Panc1 (cell line): Measurements from ENCODE around the gene PSMB9. TPM values are rescaled to one million over a fixed set of nuclear protein-coding genes. Genes with fewer than 3 reads are reported as not detected.

Experiments
- ATAC-seq: fragments of 200-7000 bp; cut with Tn5 transposase; 2 replicates; pipeline ENCODE4 v1.9.1; 2020; ENCODE audit warnings: mild to moderate bottlenecking, moderate library complexity
- BruUV-seq: library from RNA; stranded (reverse); fragments of 400-500 nt; replicated peaks from 2 replicates; lab custom pipeline; 2021; lab: Mats Ljungman, UMichigan
- CTCF ChIA-PET: fragments of 300-600 bp; sonication (Branson Sonifier 250); formaldehyde crosslinking; loops from one replicate; lab custom pipeline; 2022; ENCODE audit warnings: antibody characterized with exemption; lab: Charles Lee
- POLR2A ChIA-PET: fragments of 300-600 bp; sonication (Branson Sonifier 250); formaldehyde crosslinking; loops from one replicate; lab custom pipeline; 2022; ENCODE audit warnings: antibody characterized with exemption; lab: Charles Lee
- DNase-seq: peaks from one replicate; pipeline ENCODE4 v3.0.0-alpha.2; 2010; ENCODE audit warnings: low read depth, low spot score
- H3K27ac ChIP-seq: 2 replicates; pipeline ENCODE4 v1.5.1; 2011; ENCODE audit warnings: mild to moderate bottlenecking, low read length, inconsistent platforms
- H3K27me3 ChIP-seq: fragments of 200-500 bp; sonication (Bioruptor generic); 2 replicates; pipeline ENCODE4 v1.6.0; 2014; ENCODE audit warnings: low read length, inconsistent platforms; ENCODE audit not compliant: control insufficient read depth, insufficient read depth
- H3K36me3 ChIP-seq: fragments of 200-500 bp; sonication (Bioruptor generic); 2 replicates; pipeline ENCODE4 v1.5.1; 2014; ENCODE audit warnings: inconsistent platforms, mild to moderate bottlenecking, low read length, moderate library complexity; ENCODE audit not compliant: control insufficient read depth, insufficient read depth
- H3K4me1 ChIP-seq: 2 replicates; pipeline ENCODE4 v1.5.1; 2011; ENCODE audit warnings: inconsistent platforms, mild to moderate bottlenecking, low read length, moderate library complexity; ENCODE audit not compliant: control insufficient read depth, insufficient read depth
- H3K4me3 ChIP-seq, 2 experiments: 2 replicates each; pipeline ENCODE4 v1.5.1; 2011 to 2012; ENCODE audit warnings: low read depth in 2 of 2, low read length in 2 of 2, mild to moderate bottlenecking in 2 of 2, inconsistent platforms in 1 of 2, moderate library complexity in 1 of 2
- H3K9me3 ChIP-seq: fragments of 200-500 bp; sonication (Bioruptor generic); 2 replicates; pipeline ENCODE4 v1.5.1; 2014; ENCODE audit warnings: low read depth, mild to moderate bottlenecking, inconsistent platforms, low read length, moderate library complexity; ENCODE audit not compliant: control insufficient read depth, insufficient read depth
- POLR2AphosphoS5 ChIP-seq: IDR thresholded peaks from 2 replicates; pipeline ENCODE4 v1.6.1; 2012; ENCODE audit warnings: mild to moderate bottlenecking, low read depth, low read length, moderate library complexity
- REST ChIP-seq, 2 experiments: IDR thresholded peaks; 2 replicates each; pipeline ENCODE4 v1.6.1; 2011 to 2012; ENCODE audit warnings: low read depth in 2 of 2, control low read depth in 1 of 2, low read length in 1 of 2, mild to moderate bottlenecking in 1 of 2, moderate library complexity in 1 of 2; ENCODE audit not compliant: insufficient read depth in 1 of 2
- SIN3A ChIP-seq: IDR thresholded peaks from 2 replicates; pipeline ENCODE4 v1.6.1; 2012; ENCODE audit warnings: low read depth, mild to moderate bottlenecking, low read length, moderate library complexity, borderline replicate concordance; ENCODE audit not compliant: insufficient read depth
- TCF7L2 ChIP-seq: IDR thresholded peaks from 2 replicates; pipeline ENCODE4 v1.6.1; 2011; ENCODE audit warnings: mild to moderate bottlenecking, low read depth, low read length, inconsistent platforms
- in situ Hi-C: cut with HindIII; loops from 2 replicates; pipeline ENCODE4 v1.10.0; 2016; ENCODE audit warnings: low sequenced_read_pairs, low pct_unique_long_range_greater_than_20kb
- intact Hi-C: fragments of 100-400 bp; cut with micrococcal nuclease; formaldehyde crosslinking; loops from one replicate; pipeline ENCODE4 v1.10.0; 2022; ENCODE audit not compliant: unreplicated experiment
- total RNA-seq: library from RNA; stranded (reverse); gene quantifications from one replicate; pipeline ENCODE4 v1.2.1, GENCODE V29; 2021; ENCODE audit not compliant: unreplicated experiment
- TF ChIP-seq, protein P1 (sequence below): fragments of 450-650 bp; IDR thresholded peaks from 2 replicates; pipeline ENCODE4 v1.5.1; 2017; ENCODE audit warnings: mild to moderate bottlenecking

Gene PSMB9
- total RNA-seq, 1 experiment from 2014 or later, result 41.5 TPM

DNA sequence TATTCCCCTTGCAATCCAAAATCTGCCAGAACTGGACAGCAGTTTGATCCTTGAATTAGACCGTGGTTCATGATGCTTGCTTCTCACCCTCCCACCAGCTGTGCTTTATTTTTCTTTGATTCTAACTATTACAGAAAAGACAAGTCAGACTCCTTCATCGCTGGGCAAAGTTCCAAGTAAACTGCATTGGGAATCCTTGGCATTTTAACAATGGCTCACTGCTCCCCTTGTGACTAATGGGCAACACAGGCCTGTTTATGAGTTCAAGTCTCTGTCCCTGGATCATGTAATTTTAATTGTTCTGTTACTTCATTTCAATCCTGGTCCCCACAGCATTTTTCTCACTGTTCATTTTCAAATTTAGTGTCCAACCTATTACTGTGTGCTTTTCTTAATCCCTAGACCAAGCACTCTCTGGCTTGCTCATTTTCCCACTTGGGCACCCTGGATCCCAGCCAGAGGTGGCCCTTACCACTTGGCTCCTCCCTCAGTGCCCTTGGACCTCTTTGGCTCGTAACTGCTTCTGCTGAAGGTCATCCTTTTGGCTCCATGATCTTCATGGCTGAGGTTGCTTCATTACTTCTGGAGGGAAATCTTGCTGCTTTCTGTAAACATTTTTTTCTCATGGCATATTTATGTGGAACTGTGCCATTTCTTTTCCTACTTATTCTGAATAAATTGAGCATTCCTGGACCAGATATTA is 32.8 kb downstream of the PSMB9 start:
- TF ChIP-seq REST (IDR thresholded peaks at IDR 0.05; ENCODE audit: insufficient read depth in 1 of 2, low read depth in 2 of 2, low read length in 1 of 2), result no peak
- no peak for TF ChIP-seq SIN3A
- no peak for TF ChIP-seq POLR2AphosphoS5
- TF ChIP-seq, protein P1, sequence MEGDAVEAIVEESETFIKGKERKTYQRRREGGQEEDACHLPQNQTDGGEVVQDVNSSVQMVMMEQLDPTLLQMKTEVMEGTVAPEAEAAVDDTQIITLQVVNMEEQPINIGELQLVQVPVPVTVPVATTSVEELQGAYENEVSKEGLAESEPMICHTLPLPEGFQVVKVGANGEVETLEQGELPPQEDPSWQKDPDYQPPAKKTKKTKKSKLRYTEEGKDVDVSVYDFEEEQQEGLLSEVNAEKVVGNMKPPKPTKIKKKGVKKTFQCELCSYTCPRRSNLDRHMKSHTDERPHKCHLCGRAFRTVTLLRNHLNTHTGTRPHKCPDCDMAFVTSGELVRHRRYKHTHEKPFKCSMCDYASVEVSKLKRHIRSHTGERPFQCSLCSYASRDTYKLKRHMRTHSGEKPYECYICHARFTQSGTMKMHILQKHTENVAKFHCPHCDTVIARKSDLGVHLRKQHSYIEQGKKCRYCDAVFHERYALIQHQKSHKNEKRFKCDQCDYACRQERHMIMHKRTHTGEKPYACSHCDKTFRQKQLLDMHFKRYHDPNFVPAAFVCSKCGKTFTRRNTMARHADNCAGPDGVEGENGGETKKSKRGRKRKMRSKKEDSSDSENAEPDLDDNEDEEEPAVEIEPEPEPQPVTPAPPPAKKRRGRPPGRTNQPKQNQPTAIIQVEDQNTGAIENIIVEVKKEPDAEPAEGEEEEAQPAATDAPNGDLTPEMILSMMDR, result no peak
- TF ChIP-seq TCF7L2, result no peak
- Histone ChIP-seq H3K27ac (no peak overlapping the region), H3K4me1 (no peaks in the 10 kb centered on the region), H3K4me3 (no peak overlapping the region), H3K27me3 (no peaks in the 10 kb centered on the region), H3K9me3 (no peaks in the 10 kb centered on the region), H3K36me3 (no peaks in the 10 kb centered on the region)
- ChIA-PET POLR2A (interaction anchor here (0.6 to 1.2 kb wide), 3 partner anchors 57 to 145 kb away, joined by 3 to 4 read pairs (median 3); no protein-coding TSS in a partner anchor), CTCF (interaction anchor here (0.6 to 1.8 kb wide), 3 partner anchors 47 to 98 kb away, joined by 3 to 11 read pairs (median 4); no protein-coding TSS in a partner anchor)
- intact Hi-C loops, result loop anchor here (5.0 kb wide), 2 partner anchors 60 to 95 kb away; no protein-coding TSS in a partner anchor
- no TSS peak for BruUV-seq
- ATAC-seq (no peak), DNase-seq (no peak)
- in situ Hi-C loops, result no loop called here

DNA sequence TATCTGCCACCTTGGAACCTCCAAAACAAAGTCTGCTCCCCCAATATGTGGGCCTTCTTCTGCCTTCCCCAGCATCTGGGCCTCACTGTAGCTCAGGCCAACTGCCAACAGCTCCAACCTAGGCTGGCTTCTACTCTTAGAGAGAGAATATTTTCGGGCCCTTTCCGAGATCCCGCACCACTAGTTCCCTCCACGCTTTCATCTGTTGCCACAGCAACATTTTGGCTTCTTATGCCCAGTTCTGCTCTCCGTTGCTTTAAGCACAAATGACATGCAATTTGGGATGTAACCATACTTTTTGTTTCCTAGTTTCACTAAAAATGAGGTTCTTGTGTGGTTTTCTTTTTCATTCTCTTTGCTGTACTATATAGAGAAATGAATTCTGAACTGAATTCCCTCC is 33.6 kb downstream of the PSMB9 start:
- ATAC-seq (no peak), DNase-seq (no peak)
- intact Hi-C loops (loop anchor here (5.0 kb wide), 2 partner anchors 60 to 95 kb away; no protein-coding TSS in a partner anchor), in situ Hi-C loops (no loop called here)
- Histone ChIP-seq H3K9me3 (no peaks in the 10 kb centered on the region), H3K4me1 (no peaks in the 10 kb centered on the region), H3K27me3 (no peaks in the 10 kb centered on the region), H3K27ac (no peak overlapping the region), H3K4me3 (no peak overlapping the region), H3K36me3 (no peaks in the 10 kb centered on the region)
- ChIA-PET CTCF (no interaction called here), POLR2A (interaction anchor here (0.5 kb wide), 1 partner anchor 17 kb away, joined by 4 read pairs; no protein-coding TSS in a partner anchor)
- no TSS peak for BruUV-seq
- no peak for TF ChIP-seq SIN3A

- H3K36me3 ChIP-seq, result no peaks in the 10 kb centered on the region
- TF ChIP-seq SIN3A (no peak), TCF7L2 (no peak), POLR2AphosphoS5 (no peak), REST (IDR thresholded peaks at IDR 0.05; ENCODE audit: insufficient read depth in 1 of 2, low read depth in 2 of 2, low read length in 1 of 2) (no peak)
- TF ChIP-seq, protein P1, result no peak
- peaks cover 1% of the 10 kb centered on the region; the same call in 1 of the 2 replicates for H3K4me1 ChIP-seq
- intact Hi-C loops, result loop anchor here (5.0 kb wide), 2 partner anchors 59 to 94 kb away; no protein-coding TSS in a partner anchor
- BruUV-seq, result no TSS peak
- in situ Hi-C loops, result no loop called here
- no peak for DNase-seq
- POLR2A ChIA-PET, result no interaction called here
- H3K9me3 ChIP-seq, result no peaks in the 10 kb centered on the region
- no peak overlapping the region for H3K27ac ChIP-seq
- CTCF ChIA-PET, result no interaction called here
- no peak for ATAC-seq
- H3K27me3 ChIP-seq, result no peaks in the 10 kb centered on the region
- no peak overlapping the region for H3K4me3 ChIP-seq
Observed at GRCh38 chr6:32888576-32888975, 34.6 kb downstream of the PSMB9 start.
